ENCODE data around the gene CCNF. TPM values are rescaled to one million over a fixed set of nuclear protein-coding genes. Genes with fewer than 3 reads are reported as not detected.
A peak's percentile ranks its signal among the peaks of the same experiment; 100 is the strongest.

The CCNF gene
- polyA plus RNA-seq, 1 experiment: 7.1 TPM

DNA sequence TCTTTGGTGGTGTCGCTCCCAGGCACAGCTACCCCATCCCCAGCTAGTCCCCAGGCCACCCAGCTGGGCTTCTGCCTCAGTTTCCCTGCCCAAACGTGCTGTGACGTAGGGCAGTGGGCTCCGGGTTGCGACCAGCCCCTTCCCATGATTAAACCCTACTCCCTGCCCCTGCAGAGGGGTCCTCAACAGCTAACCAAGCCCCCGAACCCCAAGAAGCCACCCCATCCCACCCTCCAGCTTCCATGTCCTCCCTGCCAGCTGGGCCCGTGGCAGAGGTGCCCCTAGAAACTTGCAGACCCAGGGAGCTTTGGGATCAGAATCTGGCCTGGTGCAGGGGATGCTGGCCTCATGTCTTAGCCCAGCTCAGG, 41.0 kb downstream of the CCNF start:
- Histone ChIP-seq H3K4me3 (ENCODE audit: low read depth, low read length) (no peak overlapping the region), H3K36me3 (ENCODE audit: control insufficient read depth, insufficient read depth, low read length) (no peaks in the 10 kb centered on the region; the same call in 1 of the 2 replicates), H3K27me3 (ENCODE audit: control insufficient read depth, insufficient read depth, low read length) (no peaks in the 10 kb centered on the region)
- TF ChIP-seq, protein P1, sequence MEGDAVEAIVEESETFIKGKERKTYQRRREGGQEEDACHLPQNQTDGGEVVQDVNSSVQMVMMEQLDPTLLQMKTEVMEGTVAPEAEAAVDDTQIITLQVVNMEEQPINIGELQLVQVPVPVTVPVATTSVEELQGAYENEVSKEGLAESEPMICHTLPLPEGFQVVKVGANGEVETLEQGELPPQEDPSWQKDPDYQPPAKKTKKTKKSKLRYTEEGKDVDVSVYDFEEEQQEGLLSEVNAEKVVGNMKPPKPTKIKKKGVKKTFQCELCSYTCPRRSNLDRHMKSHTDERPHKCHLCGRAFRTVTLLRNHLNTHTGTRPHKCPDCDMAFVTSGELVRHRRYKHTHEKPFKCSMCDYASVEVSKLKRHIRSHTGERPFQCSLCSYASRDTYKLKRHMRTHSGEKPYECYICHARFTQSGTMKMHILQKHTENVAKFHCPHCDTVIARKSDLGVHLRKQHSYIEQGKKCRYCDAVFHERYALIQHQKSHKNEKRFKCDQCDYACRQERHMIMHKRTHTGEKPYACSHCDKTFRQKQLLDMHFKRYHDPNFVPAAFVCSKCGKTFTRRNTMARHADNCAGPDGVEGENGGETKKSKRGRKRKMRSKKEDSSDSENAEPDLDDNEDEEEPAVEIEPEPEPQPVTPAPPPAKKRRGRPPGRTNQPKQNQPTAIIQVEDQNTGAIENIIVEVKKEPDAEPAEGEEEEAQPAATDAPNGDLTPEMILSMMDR (IDR thresholded peaks at IDR 0.05; ENCODE audit: insufficient read depth, low read depth, low read length): no peak
- DNase-seq (ENCODE audit: low read depth): no peak
- POLR2A ChIA-PET: no interaction called here
- CTCF ChIA-PET: interaction anchor here (0.6 to 1.3 kb wide), 4 partner anchors 13 to 130 kb away, joined by 3 to 4 read pairs (median 3); partner anchors contain the start of gene ABCA3

DNA sequence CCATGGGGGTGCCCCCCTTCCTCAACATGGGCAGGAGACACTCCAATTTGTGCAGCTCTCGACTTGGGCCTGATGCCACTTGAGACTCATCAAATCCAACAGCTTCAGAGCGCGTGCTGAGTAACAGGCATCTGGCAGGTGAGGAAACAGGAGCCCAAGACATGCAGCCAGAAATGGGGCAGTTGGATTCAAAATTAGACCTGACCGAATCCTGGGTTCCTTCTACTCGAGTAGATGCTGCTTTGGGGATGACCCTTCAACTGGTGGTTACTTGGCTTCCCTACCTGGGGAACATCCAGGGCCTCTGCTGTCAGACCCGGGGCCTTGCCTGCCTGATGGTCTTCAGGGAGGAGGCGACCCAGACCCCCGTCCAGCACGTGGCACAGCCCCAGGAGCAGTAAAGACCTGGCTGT, 41.4 kb downstream of the CCNF start:
- TF ChIP-seq, protein P1 (IDR thresholded peaks at IDR 0.05; ENCODE audit: insufficient read depth, low read depth, low read length): no peak
- Histone ChIP-seq H3K36me3 (ENCODE audit: control insufficient read depth, insufficient read depth, low read length) (no peaks in the 10 kb centered on the region; the same call in 1 of the 2 replicates), H3K4me3 (ENCODE audit: low read depth, low read length) (no peak overlapping the region), H3K27me3 (ENCODE audit: control insufficient read depth, insufficient read depth, low read length) (no peaks in the 10 kb centered on the region)
- POLR2A ChIA-PET: no interaction called here
- CTCF ChIA-PET: interaction anchor here (0.6 to 1.3 kb wide), 4 partner anchors 12 to 131 kb away, joined by 3 to 4 read pairs (median 3); partner anchors contain the start of gene ABCA3
- DNase-seq (ENCODE audit: low read depth): no peak

DNA sequence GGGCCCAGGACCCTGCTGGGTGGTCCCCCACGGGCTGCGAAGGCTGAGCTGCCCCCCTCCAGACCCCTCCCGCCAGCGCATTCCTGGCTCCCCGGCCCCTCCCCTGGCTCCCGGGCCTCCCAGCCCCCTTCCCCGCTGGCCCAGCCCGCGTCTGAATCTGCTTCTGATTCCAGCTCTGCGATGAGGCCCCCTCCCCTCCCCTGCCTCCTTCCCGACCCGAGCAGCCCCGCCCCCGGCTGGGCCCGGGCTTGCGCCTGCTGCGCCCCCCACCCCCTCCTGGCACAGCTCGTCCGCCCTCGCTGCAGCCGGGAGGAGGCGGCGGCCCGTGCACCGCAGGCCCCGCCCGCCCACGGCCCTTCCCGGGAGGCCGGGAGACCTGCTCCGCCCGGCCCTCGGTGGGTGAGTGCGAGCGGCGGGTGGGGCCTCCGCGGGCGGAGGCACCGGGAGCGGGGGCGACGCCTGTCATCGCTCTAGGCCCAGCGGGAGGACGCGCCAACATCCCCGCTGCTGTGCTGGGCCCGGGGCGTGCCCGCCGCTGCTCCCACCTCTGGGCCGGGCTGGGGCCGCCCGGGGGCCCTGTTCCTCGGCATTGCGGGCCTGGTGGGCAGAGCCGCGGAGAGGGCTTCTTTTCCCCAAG, 41.9 kb downstream of the CCNF start, which contains the start of gene NTN3:
TSS of gene NTN3 (plus strand) at position 282 of the 637 bp plus-strand sequence. CDS start 405 bp downstream, outside the sequence.
- TF ChIP-seq, protein P1 (IDR thresholded peaks at IDR 0.05; ENCODE audit: insufficient read depth, low read depth, low read length): no peak
- Histone ChIP-seq H3K27me3 (ENCODE audit: control insufficient read depth, insufficient read depth, low read length) (no peaks in the 10 kb centered on the region), H3K36me3 (ENCODE audit: control insufficient read depth, insufficient read depth, low read length) (no peaks in the 10 kb centered on the region; the same call in 1 of the 2 replicates), H3K4me3 (ENCODE audit: low read depth, low read length) (peak within 1 kb of the TSS; percentile 17)
- CTCF ChIA-PET: interaction anchor here (1.1 to 1.3 kb wide), 2 partner anchors 12 to 30 kb away, joined by 3 to 4 read pairs; no protein-coding TSS in a partner anchor
- POLR2A ChIA-PET: no interaction called here
- no peak for DNase-seq (ENCODE audit: low read depth)

DNA sequence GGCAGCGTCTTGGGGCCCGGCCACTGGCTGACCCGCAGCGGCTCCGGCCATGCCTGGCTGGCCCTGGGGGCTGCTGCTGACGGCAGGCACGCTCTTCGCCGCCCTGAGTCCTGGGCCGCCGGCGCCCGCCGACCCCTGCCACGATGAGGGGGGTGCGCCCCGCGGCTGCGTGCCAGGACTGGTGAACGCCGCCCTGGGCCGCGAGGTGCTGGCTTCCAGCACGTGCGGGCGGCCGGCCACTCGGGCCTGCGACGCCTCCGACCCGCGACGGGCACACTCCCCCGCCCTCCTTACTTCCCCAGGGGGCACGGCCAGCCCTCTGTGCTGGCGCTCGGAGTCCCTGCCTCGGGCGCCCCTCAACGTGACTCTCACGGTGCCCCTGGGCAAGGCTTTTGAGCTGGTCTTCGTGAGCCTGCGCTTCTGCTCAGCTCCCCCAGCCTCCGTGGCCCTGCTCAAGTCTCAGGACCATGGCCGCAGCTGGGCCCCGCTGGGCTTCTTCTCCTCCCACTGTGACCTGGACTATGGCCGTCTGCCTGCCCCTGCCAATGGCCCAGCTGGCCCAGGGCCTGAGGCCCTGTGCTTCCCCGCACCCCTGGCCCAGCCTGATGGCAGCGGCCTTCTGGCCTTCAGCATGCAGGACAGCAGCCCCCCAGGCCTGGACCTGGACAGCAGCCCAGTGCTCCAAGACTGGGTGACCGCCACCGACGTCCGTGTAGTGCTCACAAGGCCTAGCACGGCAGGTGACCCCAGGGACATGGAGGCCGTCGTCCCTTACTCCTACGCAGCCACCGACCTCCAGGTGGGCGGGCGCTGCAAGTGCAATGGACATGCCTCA, 42.6 kb downstream of the CCNF start:
- CTCF ChIA-PET: interaction anchor here (1.1 kb wide), 1 partner anchor 11 kb away, joined by 3 read pairs; no protein-coding TSS in a partner anchor
- POLR2A ChIA-PET: no interaction called here
- H3K36me3 ChIP-seq (ENCODE audit: control insufficient read depth, insufficient read depth, low read length): no peaks in the 10 kb centered on the region; the same call in 1 of the 2 replicates
- H3K27me3 ChIP-seq (ENCODE audit: control insufficient read depth, insufficient read depth, low read length): no peaks in the 10 kb centered on the region
- peak overlapping the region; percentile 17 for H3K4me3 ChIP-seq (ENCODE audit: low read depth, low read length)
- DNase-seq (ENCODE audit: low read depth): no peak
- TF ChIP-seq, protein P1 (IDR thresholded peaks at IDR 0.05; ENCODE audit: insufficient read depth, low read depth, low read length): no peak

DNA sequence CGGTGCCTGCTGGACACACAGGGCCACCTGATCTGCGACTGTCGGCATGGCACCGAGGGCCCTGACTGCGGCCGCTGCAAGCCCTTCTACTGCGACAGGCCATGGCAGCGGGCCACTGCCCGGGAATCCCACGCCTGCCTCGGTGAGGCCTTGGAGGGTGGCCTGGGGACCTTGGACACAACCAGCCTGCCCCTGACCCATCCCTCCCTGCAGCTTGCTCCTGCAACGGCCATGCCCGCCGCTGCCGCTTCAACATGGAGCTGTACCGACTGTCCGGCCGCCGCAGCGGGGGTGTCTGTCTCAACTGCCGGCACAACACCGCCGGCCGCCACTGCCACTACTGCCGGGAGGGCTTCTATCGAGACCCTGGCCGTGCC, 43.2 kb downstream of the CCNF start:
- TF ChIP-seq, protein P1 (IDR thresholded peaks at IDR 0.05; ENCODE audit: insufficient read depth, low read depth, low read length): no peak
- CTCF ChIA-PET: interaction anchor here (1.0 kb wide), 1 partner anchor 11 kb away, joined by 5 read pairs; no protein-coding TSS in a partner anchor
- no peak overlapping the region for H3K4me3 ChIP-seq (ENCODE audit: low read depth, low read length)
- no peak for DNase-seq (ENCODE audit: low read depth)
- H3K27me3 ChIP-seq (ENCODE audit: control insufficient read depth, insufficient read depth, low read length): no peaks in the 10 kb centered on the region
- POLR2A ChIA-PET: no interaction called here
- no peaks in the 10 kb centered on the region; the same call in 1 of the 2 replicates for H3K36me3 ChIP-seq (ENCODE audit: control insufficient read depth, insufficient read depth, low read length)

Measured in BJ (cell line).